Lower leg skin (tissue), 4 donors: Measurements from ENCODE around the gene DYNC1I1. TPM values are rescaled to one million over a fixed set of nuclear protein-coding genes. Genes with fewer than 3 reads are reported as not detected.

Experiments used
- DNase-seq, 2 donors: peaks; one replicate each; pipeline ENCODE4 v3.0.0-alpha.2; 2019; ENCODE audit warnings: low spot score in 2 of 2
- H3K4me3 ChIP-seq: fragments of 200-600 bp; sonication (generic); 2 replicates; pipeline ENCODE4 v1.5.1; 2017; ENCODE audit warnings: mild to moderate bottlenecking, low read depth; ENCODE audit not compliant: poor library complexity, severe bottlenecking
- POLR2A ChIP-seq, 2 donors: fragments of 450-650 bp; IDR thresholded peaks; one replicate each; pipeline ENCODE4 v1.6.1; 2016 to 2017; ENCODE audit warnings: antibody characterized with exemption in 2 of 2, mild to moderate bottlenecking in 1 of 2, moderate library complexity in 1 of 2
- WGBS, 2 donors: methylation state at CpG; one replicate each; pipeline ENCODE4 v1.1.5; 2018; 5-methylcytosine and 5-hydroxymethylcytosine counted together
- intact Hi-C: fragments of 100-400 bp; cut with DNase I; formaldehyde crosslinking; loops from one replicate; pipeline ENCODE4 v1.15.0; 2023; ENCODE audit warnings: low total_unique reads
- total RNA-seq, 4 donors: library from RNA; depleted of rRNA; stranded (reverse); fragments of >200 nt; gene quantifications; one replicate each; pipeline ENCODE4 v1.1.0, GENCODE V29; 2016
- TF ChIP-seq, protein P1 (sequence below), 3 donors: fragments of 450-650 bp; IDR thresholded peaks; one replicate each; pipeline ENCODE4 v1.5.1; 2016; ENCODE audit warnings: antibody characterized with exemption in 3 of 3, mild to moderate bottlenecking in 3 of 3, moderate library complexity in 2 of 3

Gene DYNC1I1
- total RNA-seq, 4 donors from 2014 or later, result 0.97 to 7.6 (median 3.7) TPM

DNA sequence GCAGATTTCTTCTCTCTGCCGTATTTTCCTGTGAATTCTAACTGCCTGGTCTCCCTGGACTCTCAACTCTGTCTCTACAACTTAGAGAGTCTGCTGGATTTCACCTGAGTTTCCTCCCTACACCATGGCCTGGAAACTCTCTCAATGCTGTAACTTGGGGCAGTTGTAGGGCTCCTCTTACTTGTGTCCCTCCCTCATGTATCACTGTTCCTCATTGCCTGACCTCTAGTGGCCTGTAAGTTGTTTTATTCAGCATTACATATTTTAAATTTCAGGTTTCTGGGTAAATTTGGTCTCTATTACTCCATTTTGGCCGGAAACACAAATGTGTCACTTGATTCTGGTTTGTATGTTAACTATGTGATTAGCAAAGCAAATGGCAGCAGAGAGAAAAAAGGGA, 70.9 kb downstream of the DYNC1I1 start:
- 79 to 82% methylated on average over 2 of the region's 2 CpGs for WGBS, 2 donors
- H3K4me3 ChIP-seq, result no peak overlapping the region
- no peak for DNase-seq
- TF ChIP-seq POLR2A (IDR thresholded peaks at IDR 0.05), result no peak
- TF ChIP-seq, protein P1, sequence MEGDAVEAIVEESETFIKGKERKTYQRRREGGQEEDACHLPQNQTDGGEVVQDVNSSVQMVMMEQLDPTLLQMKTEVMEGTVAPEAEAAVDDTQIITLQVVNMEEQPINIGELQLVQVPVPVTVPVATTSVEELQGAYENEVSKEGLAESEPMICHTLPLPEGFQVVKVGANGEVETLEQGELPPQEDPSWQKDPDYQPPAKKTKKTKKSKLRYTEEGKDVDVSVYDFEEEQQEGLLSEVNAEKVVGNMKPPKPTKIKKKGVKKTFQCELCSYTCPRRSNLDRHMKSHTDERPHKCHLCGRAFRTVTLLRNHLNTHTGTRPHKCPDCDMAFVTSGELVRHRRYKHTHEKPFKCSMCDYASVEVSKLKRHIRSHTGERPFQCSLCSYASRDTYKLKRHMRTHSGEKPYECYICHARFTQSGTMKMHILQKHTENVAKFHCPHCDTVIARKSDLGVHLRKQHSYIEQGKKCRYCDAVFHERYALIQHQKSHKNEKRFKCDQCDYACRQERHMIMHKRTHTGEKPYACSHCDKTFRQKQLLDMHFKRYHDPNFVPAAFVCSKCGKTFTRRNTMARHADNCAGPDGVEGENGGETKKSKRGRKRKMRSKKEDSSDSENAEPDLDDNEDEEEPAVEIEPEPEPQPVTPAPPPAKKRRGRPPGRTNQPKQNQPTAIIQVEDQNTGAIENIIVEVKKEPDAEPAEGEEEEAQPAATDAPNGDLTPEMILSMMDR (IDR thresholded peaks at IDR 0.05), result no peak
- intact Hi-C loops, result no loop called here

DNA sequence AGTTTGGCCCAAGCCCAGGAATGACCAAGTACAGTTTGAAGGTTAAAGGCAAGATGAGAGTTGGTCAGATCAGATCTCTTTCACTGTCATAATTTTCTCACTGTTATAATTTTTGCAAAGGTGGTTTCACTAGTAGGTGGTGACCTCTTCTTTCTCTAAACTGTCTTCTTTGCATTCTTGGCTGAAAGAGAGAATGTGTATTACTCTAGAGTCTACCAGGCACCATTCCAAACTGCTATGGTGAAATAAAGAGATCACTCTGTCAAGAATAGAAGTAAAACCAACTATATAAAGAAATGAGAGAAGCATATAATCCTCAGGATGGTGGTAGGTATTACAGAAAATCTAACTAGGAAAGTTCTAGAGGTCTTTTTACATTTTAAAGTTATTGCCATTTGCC, 72.7 kb downstream of the DYNC1I1 start:
- DNase-seq, result no peak
- TF ChIP-seq, protein P1 (IDR thresholded peaks at IDR 0.05), result no peak
- no peak for TF ChIP-seq POLR2A (IDR thresholded peaks at IDR 0.05)
- intact Hi-C loops, result no loop called here
- no peak overlapping the region for H3K4me3 ChIP-seq

DNA sequence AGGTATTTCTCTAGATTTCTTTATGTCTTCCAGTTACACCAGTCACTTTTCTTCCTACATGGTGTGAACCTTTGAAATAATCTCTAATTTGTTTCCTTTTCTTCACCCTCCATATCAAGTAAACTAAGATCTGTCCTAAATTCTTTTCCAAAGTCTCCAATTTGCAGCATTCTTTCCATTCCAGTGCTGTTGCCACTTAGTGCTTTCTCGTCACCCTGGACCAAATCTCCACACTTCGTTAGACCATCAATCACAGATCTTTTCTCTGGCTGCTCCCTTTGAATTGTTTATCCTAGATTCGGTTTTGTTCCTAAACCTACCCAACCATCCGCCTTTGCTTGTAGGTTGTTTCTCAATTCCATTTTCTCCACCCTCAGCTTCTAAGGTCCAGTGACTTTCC, 74.7 kb downstream of the DYNC1I1 start:
- intact Hi-C loops, result no loop called here
- 57 to 59% methylated on average over 4 of the region's 4 CpGs for WGBS, 2 donors
- no peak for TF ChIP-seq POLR2A (IDR thresholded peaks at IDR 0.05)
- TF ChIP-seq, protein P1 (IDR thresholded peaks at IDR 0.05), result no peak
- H3K4me3 ChIP-seq, result no peak overlapping the region
- no peak for DNase-seq

DNA sequence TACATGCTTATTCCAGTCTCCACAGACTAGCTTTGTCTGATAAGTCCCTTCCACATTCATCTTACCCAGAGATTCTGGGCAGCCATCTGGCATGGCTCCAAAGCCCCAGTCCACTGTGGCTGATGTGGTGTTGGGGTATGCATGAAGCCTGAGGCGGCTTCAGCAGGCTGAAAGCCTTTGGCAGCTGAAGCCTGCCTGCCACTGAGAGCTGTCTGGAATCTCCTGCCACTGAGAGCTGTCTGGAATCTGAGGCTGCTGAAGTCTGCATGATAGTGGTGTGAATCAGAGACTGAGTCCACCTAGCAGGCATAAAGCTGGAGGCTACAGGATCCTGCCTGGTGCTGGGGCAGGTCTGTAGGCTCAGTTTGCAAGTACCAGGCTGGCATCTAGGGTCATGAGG, 87.1 kb downstream of the DYNC1I1 start:
- 75 to 93% methylated on average over 1 of the region's 1 CpG for WGBS, 2 donors
- no peak overlapping the region for H3K4me3 ChIP-seq
- TF ChIP-seq POLR2A (IDR thresholded peaks at IDR 0.05), result no peak
- TF ChIP-seq, protein P1 (IDR thresholded peaks at IDR 0.05), result no peak
- no peak for DNase-seq
- intact Hi-C loops, result no loop called here

DNA sequence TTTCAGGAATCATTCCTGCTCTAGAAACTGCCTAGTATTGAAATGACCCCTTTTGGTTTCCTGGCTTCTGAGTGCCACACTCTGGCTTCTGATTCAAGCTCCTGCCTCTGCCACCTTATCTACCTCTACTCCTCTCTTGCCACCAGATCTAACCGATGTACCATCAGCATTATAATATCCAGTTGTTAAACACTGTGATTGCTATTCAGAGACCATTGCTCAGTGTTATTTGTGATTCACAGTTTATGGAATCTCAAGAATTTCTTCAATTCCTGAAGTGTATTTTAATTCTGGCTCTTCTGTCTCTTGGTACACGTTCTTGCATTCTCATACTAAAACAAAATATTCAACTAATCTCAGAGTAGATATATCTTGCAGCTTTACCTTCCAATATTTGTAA, 88.7 kb downstream of the DYNC1I1 start:
- WGBS, 2 donors, result 66 to 69% methylated on average over 2 of the region's 2 CpGs
- DNase-seq, result no peak
- intact Hi-C loops, result loop anchor here (10.0 kb wide), 1 partner anchor 136 kb away; no protein-coding TSS in a partner anchor
- no peak overlapping the region for H3K4me3 ChIP-seq
- TF ChIP-seq, protein P1 (IDR thresholded peaks at IDR 0.05), result no peak
- no peak for TF ChIP-seq POLR2A (IDR thresholded peaks at IDR 0.05)

DNA sequence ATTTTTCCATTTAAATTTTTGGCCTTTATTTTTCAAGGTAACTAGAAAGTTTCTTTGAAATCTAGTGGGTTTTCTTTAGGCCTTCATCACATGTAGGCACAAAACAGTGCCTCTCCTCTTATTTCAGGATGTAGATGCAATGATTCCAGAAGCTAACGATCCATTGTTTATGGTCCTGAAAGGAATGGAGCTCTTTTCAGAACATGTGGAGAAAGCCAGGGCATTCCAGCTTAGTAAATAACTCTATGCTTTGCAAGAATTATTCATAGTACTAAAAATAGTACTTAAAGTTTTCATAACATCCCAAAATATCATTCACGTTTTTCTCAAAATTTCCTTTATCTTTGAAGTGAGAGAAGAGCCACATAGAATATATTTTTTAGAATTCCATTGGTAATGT, 91.3 kb downstream of the DYNC1I1 start:
- intact Hi-C loops, result loop anchor here (10.0 kb wide), 1 partner anchor 139 kb away; no protein-coding TSS in a partner anchor
- 40 to 49% methylated on average over 2 of the region's 2 CpGs for WGBS, 2 donors

More for the DNA sequence above, 91.3 kb downstream of the DYNC1I1 start:
- no peak for TF ChIP-seq POLR2A (IDR thresholded peaks at IDR 0.05)
- TF ChIP-seq, protein P1 (IDR thresholded peaks at IDR 0.05), result no peak
- DNase-seq, result no peak
- H3K4me3 ChIP-seq, result no peak overlapping the region
